Brain pericyte (primary cell): ENCODE results near the gene PLXNB2.

Experiments
- DNase-seq: peaks from one replicate; pipeline ENCODE4 v3.0.0-alpha.2; 2012; ENCODE audit warnings: low read depth, low spot score

Gene PLXNB2

GRCh38 chr22:50298937-50299784 is 8.3 kb downstream of the PLXNB2 start:
- no peak for DNase-seq

GRCh38 chr22:50298266-50298637 is 9.2 kb downstream of the PLXNB2 start:
- no peak for DNase-seq

- DNase-seq = no peak
Measured at GRCh38 chr22:50297510-50298265, 9.8 kb downstream of the PLXNB2 start.

- DNase-seq = no peak
Measured at GRCh38 chr22:50296658-50297490, 10.6 kb downstream of the PLXNB2 start.

- DNase-seq = no peak
Measured at GRCh38 chr22:50294319-50294656, 13.2 kb downstream of the PLXNB2 start.

GRCh38 chr22:50293441-50294318 is 13.8 kb downstream of the PLXNB2 start:
- no peak for DNase-seq

- DNase-seq = no peak
Measured at GRCh38 chr22:50292643-50293440, 14.6 kb downstream of the PLXNB2 start.

- DNase-seq = no peak
Measured at GRCh38 chr22:50289942-50290630, 17.4 kb downstream of the PLXNB2 start.

- DNase-seq = no peak
Measured at GRCh38 chr22:50289151-50289941, 18.1 kb downstream of the PLXNB2 start.

GRCh38 chr22:50287731-50288130 is 19.7 kb downstream of the PLXNB2 start:
- no peak for DNase-seq

GRCh38 chr22:50286701-50287318 is 20.6 kb downstream of the PLXNB2 start:
- DNase-seq = no peak

GRCh38 chr22:50286275-50286674 is 21.2 kb downstream of the PLXNB2 start:
- no peak for DNase-seq

GRCh38 chr22:50285568-50286229 is 21.7 kb downstream of the PLXNB2 start:
- DNase-seq = no peak

- DNase-seq = no peak
Measured at GRCh38 chr22:50284479-50284878, 23.0 kb downstream of the PLXNB2 start.

GRCh38 chr22:50283821-50284220 is 23.6 kb downstream of the PLXNB2 start:
- DNase-seq = no peak

GRCh38 chr22:50282361-50283155 is 24.9 kb downstream of the PLXNB2 start:
- no peak for DNase-seq

- DNase-seq = no peak
Measured at GRCh38 chr22:50281957-50282356, 25.5 kb downstream of the PLXNB2 start.
